ENCODE measurements around the gene ANAPC15. TPM values are rescaled to one million over a fixed set of nuclear protein-coding genes. Genes with fewer than 3 reads are reported as not detected.

Gene ANAPC15
- total RNA-seq, 2 experiments from 2014 or later, result 48.8 to 52.5 TPM

- CTCF ChIA-PET, result no interaction called here
- Mint-ChIP-seq H3K27me3 (peaks cover 18% of the 10 kb centered on the region), H3K27ac (no peak overlapping the region), H3K9me3 (peaks cover 14% of the 10 kb centered on the region), H3K36me3 (ENCODE audit: low read depth) (peaks cover 9% of the 10 kb centered on the region), H3K4me1 (ENCODE audit: low read depth) (no peaks in the 10 kb centered on the region), H3K4me3 (no peak overlapping the region)
- no peak for TF ChIP-seq CTCF (IDR thresholded peaks at IDR 0.05)
- H3K9me3 ChIP-seq (ENCODE audit: control insufficient read depth in 1 of 2, insufficient read depth in 1 of 2, low read length in 2 of 2), result peaks cover 4 to 14% of the 10 kb centered on the region in 2 experiments
- no peak overlapping the region for H3K4me3 ChIP-seq (ENCODE audit: low read length)
- POLR2A ChIA-PET, result interaction anchor here (0.7 kb wide), 1 partner anchor 14 kb away, joined by 3 read pairs; the partner anchor contains the start of gene ANAPC15
- no peak overlapping the region for H3K27ac ChIP-seq (ENCODE audit: low read depth in 1 of 2, low read length in 2 of 2)
- intact Hi-C loops (cut with DNase I, micrococcal nuclease), result no loop called here
- ATAC-seq (ENCODE audit: poor library complexity), result no peak
- no peaks in the 10 kb centered on the region for H3K36me3 ChIP-seq (ENCODE audit: insufficient read depth, low read length)
- H3K4me1 ChIP-seq (ENCODE audit: insufficient read depth, low read length), result no peaks in the 10 kb centered on the region
- no peaks in the 10 kb centered on the region for H3K27me3 ChIP-seq (ENCODE audit: control insufficient read depth in 1 of 2, insufficient read depth in 2 of 2, low read length in 2 of 2)
- no peak for DNase-seq
Observed at GRCh38 chr11:72125956-72126355, 13.5 kb upstream of the ANAPC15 start.

GRCh38 chr11:72124046-72124445 is 11.6 kb upstream of the ANAPC15 start:
- DNase-seq, result no peak
- no peak for ATAC-seq (ENCODE audit: poor library complexity)
- no peak overlapping the region for H3K4me3 ChIP-seq (ENCODE audit: low read length)
- H3K4me1 ChIP-seq (ENCODE audit: insufficient read depth, low read length), result no peaks in the 10 kb centered on the region
- H3K27ac ChIP-seq (ENCODE audit: low read depth in 1 of 2, low read length in 2 of 2), result no peak overlapping the region
- no peaks in the 10 kb centered on the region for H3K36me3 ChIP-seq (ENCODE audit: insufficient read depth, low read length)
- Mint-ChIP-seq H3K4me3 (no peak overlapping the region), H3K36me3 (ENCODE audit: low read depth) (peaks cover 6% of the 10 kb centered on the region), H3K27ac (no peak overlapping the region), H3K27me3 (peaks cover 20% of the 10 kb centered on the region), H3K9me3 (peaks cover 11% of the 10 kb centered on the region), H3K4me1 (ENCODE audit: low read depth) (no peaks in the 10 kb centered on the region)
- ChIA-PET POLR2A (no interaction called here), CTCF (interaction anchor here (1.4 kb wide), 1 partner anchor 33 kb away, joined by 3 read pairs; no protein-coding TSS in a partner anchor)
- H3K27me3 ChIP-seq (ENCODE audit: control insufficient read depth in 1 of 2, insufficient read depth in 2 of 2, low read length in 2 of 2), result no peaks in the 10 kb centered on the region
- peaks cover 4 to 14% of the 10 kb centered on the region in 2 experiments for H3K9me3 ChIP-seq (ENCODE audit: control insufficient read depth in 1 of 2, insufficient read depth in 1 of 2, low read length in 2 of 2)
- TF ChIP-seq CTCF (IDR thresholded peaks at IDR 0.05), result no peak
- intact Hi-C loops (cut with DNase I, micrococcal nuclease), result no loop called here

GRCh38 chr11:72123117-72123653 is 10.7 kb upstream of the ANAPC15 start:
- H3K9me3 ChIP-seq (ENCODE audit: control insufficient read depth in 1 of 2, insufficient read depth in 1 of 2, low read length in 2 of 2), result peaks cover 0 to 5% of the 10 kb centered on the region in 2 experiments
- ATAC-seq (ENCODE audit: poor library complexity) (no peak), DNase-seq (no peak)
- no peak overlapping the region for H3K27ac ChIP-seq (ENCODE audit: low read depth in 1 of 2, low read length in 2 of 2)
- no peaks in the 10 kb centered on the region for H3K4me1 Mint-ChIP-seq (ENCODE audit: low read depth)
- ChIA-PET POLR2A (no interaction called here), CTCF (interaction anchor here (1.4 kb wide), 1 partner anchor 32 kb away, joined by 3 read pairs; no protein-coding TSS in a partner anchor)
- H3K36me3 Mint-ChIP-seq (ENCODE audit: low read depth), result no peaks in the 10 kb centered on the region
- peaks cover 5% of the 10 kb centered on the region for H3K9me3 Mint-ChIP-seq
- intact Hi-C loops (cut with DNase I, micrococcal nuclease), result no loop called here
- TF ChIP-seq CTCF (IDR thresholded peaks at IDR 0.05), result no peak
- no peaks in the 10 kb centered on the region for H3K36me3 ChIP-seq (ENCODE audit: insufficient read depth, low read length)
- H3K27me3 Mint-ChIP-seq, result peaks cover 25% of the 10 kb centered on the region
- H3K4me3 ChIP-seq (ENCODE audit: low read length), result no peak overlapping the region
- H3K27me3 ChIP-seq (ENCODE audit: control insufficient read depth in 1 of 2, insufficient read depth in 2 of 2, low read length in 2 of 2), result no peaks in the 10 kb centered on the region
- H3K4me1 ChIP-seq (ENCODE audit: insufficient read depth, low read length), result no peaks in the 10 kb centered on the region
- no peak overlapping the region for H3K4me3 Mint-ChIP-seq
- no peak overlapping the region for H3K27ac Mint-ChIP-seq

All from CD4-positive, alpha-beta T cell (primary cell).